Measurements from ENCODE around the gene SNTB2.

Gene SNTB2

GRCh38 chr16:69323415-69323814 lies 136.5 kb downstream of the SNTB2 start:
- Histone ChIP-seq H3K27me3 (ENCODE audit: insufficient read depth, low read depth) (no peaks in the 10 kb centered on the region), H3K4me1 (ENCODE audit: low read depth, poor library complexity, severe bottlenecking) (peaks cover 23% of the 10 kb centered on the region), H3K79me2 (ENCODE audit: insufficient read depth, low read depth) (peaks cover 35% of the 10 kb centered on the region), H3K9ac (no peak overlapping the region), H4K20me1 (ENCODE audit: insufficient read depth) (no peaks in the 10 kb centered on the region), H3K4me2 (no peak overlapping the region), H3K27ac (no peak overlapping the region), H3K36me3 (ENCODE audit: insufficient read depth) (no peaks in the 10 kb centered on the region; the same call in none of the 2 replicates), H3K4me3 (IDR thresholded peaks at IDR 0.05; ENCODE audit: insufficient read depth, low read depth, low read length) (no peak overlapping the region), H2AFZ (ENCODE audit: low read depth) (no peak overlapping the region)
- TF ChIP-seq CTCF (conservative IDR thresholded peaks at IDR 0.05; ENCODE audit: low read depth, low read length) = no peak

- no peaks in the 10 kb centered on the region; the same call in none of the 2 replicates for H3K36me3 ChIP-seq (ENCODE audit: insufficient read depth)
- no peak for TF ChIP-seq CTCF (conservative IDR thresholded peaks at IDR 0.05; ENCODE audit: low read depth, low read length)
- H3K27ac ChIP-seq = no peak overlapping the region
- H3K4me2 ChIP-seq = no peak overlapping the region
- no peak overlapping the region for H2AFZ ChIP-seq (ENCODE audit: low read depth)
- H3K4me3 ChIP-seq (IDR thresholded peaks at IDR 0.05; ENCODE audit: insufficient read depth, low read depth, low read length) = no peak overlapping the region
- H3K79me2 ChIP-seq (ENCODE audit: insufficient read depth, low read depth) = peaks cover 41% of the 10 kb centered on the region
- no peaks in the 10 kb centered on the region for H3K27me3 ChIP-seq (ENCODE audit: insufficient read depth, low read depth)
- H3K4me1 ChIP-seq (ENCODE audit: low read depth, poor library complexity, severe bottlenecking) = peaks cover 30% of the 10 kb centered on the region
- H3K9ac ChIP-seq = no peak overlapping the region
- no peaks in the 10 kb centered on the region for H4K20me1 ChIP-seq (ENCODE audit: insufficient read depth)
Measured at GRCh38 chr16:69324013-69324531, 137.1 kb downstream of the SNTB2 start.

- H3K79me2 ChIP-seq (ENCODE audit: insufficient read depth, low read depth) = peaks cover 48% of the 10 kb centered on the region
- H3K9ac ChIP-seq = no peak overlapping the region
- H3K36me3 ChIP-seq (ENCODE audit: insufficient read depth) = no peaks in the 10 kb centered on the region; the same call in 1 of the 2 replicates
- peaks cover 34% of the 10 kb centered on the region for H3K4me1 ChIP-seq (ENCODE audit: low read depth, poor library complexity, severe bottlenecking)
- no peak overlapping the region for H3K4me3 ChIP-seq (IDR thresholded peaks at IDR 0.05; ENCODE audit: insufficient read depth, low read depth, low read length)
- no peak overlapping the region for H3K27ac ChIP-seq
- no peak overlapping the region for H2AFZ ChIP-seq (ENCODE audit: low read depth)
- no peak overlapping the region for H3K4me2 ChIP-seq
- no peaks in the 10 kb centered on the region for H3K27me3 ChIP-seq (ENCODE audit: insufficient read depth, low read depth)
- H4K20me1 ChIP-seq (ENCODE audit: insufficient read depth) = no peaks in the 10 kb centered on the region
- no peak for TF ChIP-seq CTCF (conservative IDR thresholded peaks at IDR 0.05; ENCODE audit: low read depth, low read length)
Measured at GRCh38 chr16:69324585-69325253, 137.8 kb downstream of the SNTB2 start.

GRCh38 chr16:69325784-69326171 lies 138.8 kb downstream of the SNTB2 start:
- no peaks in the 10 kb centered on the region for H3K27me3 ChIP-seq (ENCODE audit: insufficient read depth, low read depth)
- no peak overlapping the region for H3K4me2 ChIP-seq
- no peak overlapping the region for H3K9ac ChIP-seq
- H3K79me2 ChIP-seq (ENCODE audit: insufficient read depth, low read depth) = peaks cover 49% of the 10 kb centered on the region
- H3K27ac ChIP-seq = no peak overlapping the region
- H3K4me3 ChIP-seq (IDR thresholded peaks at IDR 0.05; ENCODE audit: insufficient read depth, low read depth, low read length) = no peak overlapping the region
- H3K36me3 ChIP-seq (ENCODE audit: insufficient read depth) = no peaks in the 10 kb centered on the region; the same call in 1 of the 2 replicates
- no peak overlapping the region for H2AFZ ChIP-seq (ENCODE audit: low read depth)
- TF ChIP-seq CTCF (conservative IDR thresholded peaks at IDR 0.05; ENCODE audit: low read depth, low read length) = no peak
- H4K20me1 ChIP-seq (ENCODE audit: insufficient read depth) = no peaks in the 10 kb centered on the region
- H3K4me1 ChIP-seq (ENCODE audit: low read depth, poor library complexity, severe bottlenecking) = peaks cover 35% of the 10 kb centered on the region

All from KMS-11 (cell line).